HG02588 (cell line): ENCODE data around the gene SPPL2B.

Experiments
- ATAC-seq: cut with Tn5 transposase; IDR thresholded peaks from one replicate; pipeline ENCODE4 v1.9.1; 2021; ENCODE audit warnings: mild to moderate bottlenecking, moderate library complexity; ENCODE audit not compliant: unreplicated experiment

Gene SPPL2B

GRCh38 chr19:2353159-2353886 lies 24.8 kb downstream of the SPPL2B start:
- ATAC-seq = no peak

DNA sequence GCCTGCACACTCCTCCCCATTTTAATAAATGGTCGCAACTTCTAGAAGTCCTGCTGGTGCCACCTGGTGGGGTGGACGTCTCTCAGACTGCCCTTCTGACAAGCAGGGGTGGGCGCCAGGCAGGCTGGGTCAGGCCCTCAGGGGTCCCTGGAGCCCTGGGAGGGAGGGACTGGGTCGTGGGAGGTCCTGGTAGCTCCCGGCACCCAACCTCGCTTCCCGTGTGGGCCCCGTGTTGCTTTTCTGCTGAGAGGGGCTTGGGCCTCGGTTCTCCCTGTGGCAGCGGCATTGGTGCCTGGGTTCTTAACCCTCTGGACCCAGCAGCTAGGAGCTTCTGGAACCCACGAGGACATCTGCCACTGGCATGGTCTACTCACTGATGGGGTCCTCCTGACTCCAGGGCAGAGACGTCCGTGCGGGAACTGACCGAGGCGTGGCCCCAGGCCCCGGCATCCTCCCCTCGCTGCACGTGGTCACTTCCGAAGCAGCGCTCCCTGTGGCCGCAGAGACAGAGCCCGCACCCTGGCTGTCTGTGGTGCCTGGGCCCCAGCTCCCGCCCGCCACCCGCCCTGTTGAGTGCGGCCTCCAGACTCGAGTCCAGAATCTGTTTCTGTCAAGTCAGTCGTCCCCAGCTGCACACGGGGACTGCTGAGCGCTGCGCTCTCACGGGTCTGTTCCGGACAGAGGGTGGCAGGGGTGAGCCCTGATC lies 25.6 kb downstream of the SPPL2B start:
- no peak for ATAC-seq

DNA sequence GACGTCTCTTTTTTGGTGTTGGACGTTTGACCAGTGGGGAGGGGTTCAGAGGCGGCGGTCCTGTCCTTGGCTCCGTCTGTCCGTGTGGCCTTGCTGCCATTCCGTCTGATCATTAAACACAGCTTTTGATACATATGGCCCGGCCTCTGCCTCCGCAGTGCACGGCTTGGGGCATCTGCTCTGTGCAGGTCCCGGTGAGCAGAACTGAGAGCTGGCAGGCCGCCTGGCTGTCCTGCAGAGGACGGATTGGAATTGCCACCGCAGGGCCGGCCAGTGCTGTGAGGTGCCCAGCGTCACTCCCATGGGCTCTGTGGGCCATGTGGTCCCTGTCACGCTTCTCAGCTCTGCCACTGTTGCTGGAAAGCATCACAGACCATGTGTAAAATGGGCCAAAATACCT lies 26.2 kb downstream of the SPPL2B start:
- no peak for ATAC-seq

DNA sequence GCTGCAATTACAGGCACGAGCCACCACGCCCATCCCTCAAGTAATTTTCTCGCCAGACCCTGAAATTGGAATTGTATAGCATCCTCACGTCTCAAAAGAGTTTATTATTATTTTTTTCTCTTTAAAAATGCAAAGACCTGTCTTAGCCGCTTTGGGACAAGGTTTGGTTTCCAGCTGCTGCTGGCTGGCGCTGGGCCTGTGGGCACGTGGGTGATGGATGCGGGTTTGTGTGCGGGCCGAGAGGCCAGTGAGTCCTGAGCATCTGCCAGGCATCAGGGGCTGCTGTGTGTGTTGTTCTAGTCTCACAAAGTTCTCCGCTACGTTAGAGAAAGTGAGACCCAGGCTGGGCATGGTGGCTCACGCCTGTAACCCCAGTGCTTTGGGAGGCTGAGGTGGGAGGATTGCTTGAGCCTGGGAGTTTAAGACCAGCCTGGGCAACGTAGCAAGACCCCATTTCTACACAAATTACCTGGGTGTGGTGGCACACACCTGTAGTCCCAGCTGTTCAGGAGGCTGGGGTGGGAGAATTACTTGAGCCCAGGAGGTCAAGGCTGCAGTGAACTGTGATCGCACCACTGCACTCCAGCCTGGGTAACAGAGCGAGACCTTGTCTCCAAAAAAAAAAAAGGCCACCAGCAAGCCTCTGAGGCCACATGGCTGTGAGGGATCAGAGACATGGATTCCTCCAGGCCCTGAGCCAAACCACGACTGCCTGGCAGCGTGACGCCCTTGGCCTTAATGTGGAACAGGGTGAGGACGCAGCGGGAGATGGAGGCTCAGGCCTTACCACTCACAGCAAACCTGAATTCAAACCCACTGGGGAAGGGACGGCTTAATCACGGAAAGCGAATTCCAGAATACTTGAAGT lies 26.9 kb downstream of the SPPL2B start:
- ATAC-seq = no peak

GRCh38 chr19:2356036-2356646 lies 27.7 kb downstream of the SPPL2B start:
- no peak for ATAC-seq

DNA sequence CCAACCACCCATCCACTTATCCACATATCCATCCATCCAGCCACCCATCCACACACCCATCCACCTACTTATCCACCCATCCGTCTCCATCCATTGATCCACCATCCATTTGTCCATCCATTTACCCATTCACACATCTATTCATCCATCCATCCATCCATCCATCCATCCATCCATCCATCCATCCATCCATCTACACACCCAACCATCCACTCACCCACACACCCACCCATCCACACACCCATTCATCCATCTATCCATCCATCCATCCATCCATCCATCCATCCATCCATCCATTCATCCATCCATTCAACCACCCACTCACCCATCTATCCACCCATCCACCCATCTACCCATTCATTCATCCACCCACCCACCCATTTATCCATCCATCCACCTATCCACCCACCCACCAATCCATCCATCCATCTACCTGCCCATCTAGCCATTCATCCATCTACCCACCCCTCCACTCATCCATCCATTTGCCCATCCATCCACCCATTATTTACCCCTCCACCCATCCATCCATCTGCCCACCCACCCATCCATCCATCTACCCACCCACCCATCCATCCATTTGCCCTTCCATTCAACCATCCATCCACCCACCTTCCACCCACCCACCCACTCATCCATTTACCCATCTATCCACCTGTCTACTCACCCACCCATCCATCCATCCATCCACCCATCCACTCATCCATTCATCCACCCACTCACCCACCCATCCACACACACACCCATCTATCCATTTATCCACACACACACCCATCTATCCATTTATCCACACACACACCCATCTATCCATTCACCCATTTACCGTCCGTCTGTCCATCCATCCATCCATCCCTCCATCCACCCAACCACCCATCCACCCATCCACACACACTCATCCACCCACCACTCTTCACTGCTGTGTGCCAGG lies 29.1 kb downstream of the SPPL2B start:
- no peak for ATAC-seq

GRCh38 chr19:2358548-2359173 lies 30.2 kb downstream of the SPPL2B start:
- no peak for ATAC-seq

DNA sequence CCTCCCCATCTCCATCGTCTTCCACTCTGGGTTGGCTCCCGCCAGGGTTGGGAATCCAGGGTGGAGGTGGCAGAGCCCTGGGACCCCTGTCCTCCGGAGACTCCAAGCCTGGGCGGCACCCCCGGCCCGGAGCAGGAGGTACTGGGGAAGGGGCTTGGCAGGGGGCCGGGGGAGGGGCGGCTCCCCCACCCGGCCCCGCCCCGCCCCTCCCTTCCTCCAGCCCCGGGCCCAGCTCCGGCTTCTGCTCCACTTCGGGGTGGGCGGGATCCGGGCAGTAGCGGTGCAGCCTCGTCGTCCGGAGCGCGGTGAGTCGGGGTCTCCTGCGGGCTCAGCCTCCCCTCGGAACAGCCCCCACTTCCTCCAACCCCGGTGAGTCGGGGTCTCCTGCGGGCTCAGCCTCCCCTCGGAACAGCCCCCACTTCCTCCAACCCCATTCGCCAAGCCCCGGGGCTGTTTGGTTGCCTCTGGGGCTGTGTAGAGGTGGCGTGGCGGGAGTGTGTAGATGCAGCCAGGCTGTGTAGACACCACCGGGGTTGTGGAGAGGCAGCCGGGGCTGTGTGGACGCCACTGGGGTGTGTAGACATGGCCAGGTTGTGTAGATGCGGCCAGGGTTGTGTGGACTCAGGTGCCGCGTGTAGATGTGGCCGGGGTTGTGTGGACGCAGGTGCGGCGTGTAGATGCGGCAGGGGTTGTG lies 31.7 kb downstream of the SPPL2B start, which contains the start of gene TMPRSS9:
TSS of gene TMPRSS9 (plus strand) at position 274 of the 694 bp plus-strand sequence. CDS start 29,521 bp downstream, outside the sequence.
- ATAC-seq = no peak

- no peak for ATAC-seq
Observed at GRCh38 chr19:2360833-2361232, 32.3 kb downstream of the SPPL2B start.

GRCh38 chr19:2361246-2362045 lies 33.0 kb downstream of the SPPL2B start:
- ATAC-seq = no peak

DNA sequence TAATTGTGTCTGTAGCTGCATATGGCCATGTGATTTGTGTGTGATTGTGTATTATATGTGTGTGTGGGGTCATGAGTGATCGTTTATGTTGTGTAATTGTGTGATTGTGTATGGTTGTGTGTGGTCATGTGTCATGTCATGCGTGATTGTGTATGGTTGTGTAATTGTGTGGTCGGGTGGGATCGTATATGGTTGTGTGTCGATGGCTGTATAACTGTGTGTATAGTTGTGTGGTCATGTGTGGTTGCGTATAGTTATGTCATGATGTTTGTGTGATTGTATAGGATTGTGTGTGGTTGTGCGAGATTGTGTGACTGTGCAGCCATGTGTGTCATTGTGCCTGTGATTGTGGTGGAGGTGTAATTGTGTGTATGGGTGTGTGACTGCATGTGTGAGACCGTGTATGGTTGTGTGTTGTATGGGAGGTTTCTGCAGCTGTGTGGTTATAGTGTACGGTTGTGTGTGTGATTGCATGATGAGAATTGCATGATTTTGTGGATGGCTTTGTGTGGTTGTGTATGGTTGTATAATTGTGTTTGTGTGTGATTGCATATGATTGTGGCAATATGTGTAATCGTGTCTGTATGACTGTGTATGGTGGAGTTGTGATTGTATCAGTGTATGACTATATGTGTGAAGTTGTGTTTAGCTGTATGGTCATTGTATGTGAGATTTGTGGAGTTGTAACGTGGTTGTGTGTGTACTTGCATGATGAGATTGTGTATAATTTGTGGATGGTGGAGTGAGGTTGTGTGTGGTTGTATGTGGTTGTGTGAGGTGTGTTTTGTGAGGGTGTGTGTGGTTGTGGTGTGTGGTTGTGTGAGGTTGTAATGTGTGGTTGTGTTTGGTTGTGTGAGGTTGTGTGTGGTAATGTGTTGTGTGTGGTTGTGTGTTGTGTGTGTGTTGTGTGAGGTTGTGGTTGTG lies 33.8 kb downstream of the SPPL2B start:
- no peak for ATAC-seq

DNA sequence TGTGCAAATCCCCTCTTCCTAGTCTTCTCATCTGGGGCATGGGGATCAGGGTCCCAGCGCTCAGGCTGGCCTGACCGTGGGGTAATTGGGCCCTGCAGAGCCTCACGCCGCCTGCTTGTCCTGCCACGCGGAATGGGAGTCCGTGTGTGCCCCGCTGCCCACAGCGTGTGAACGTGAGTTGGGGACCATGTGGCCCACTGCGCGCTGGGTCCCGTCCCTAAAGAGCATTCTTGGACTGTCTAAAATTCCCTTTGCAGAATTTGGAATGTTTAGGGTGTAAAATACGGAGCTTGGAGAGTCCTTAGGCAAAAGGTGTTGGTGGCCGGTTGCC lies 34.5 kb downstream of the SPPL2B start:
- no peak for ATAC-seq

DNA sequence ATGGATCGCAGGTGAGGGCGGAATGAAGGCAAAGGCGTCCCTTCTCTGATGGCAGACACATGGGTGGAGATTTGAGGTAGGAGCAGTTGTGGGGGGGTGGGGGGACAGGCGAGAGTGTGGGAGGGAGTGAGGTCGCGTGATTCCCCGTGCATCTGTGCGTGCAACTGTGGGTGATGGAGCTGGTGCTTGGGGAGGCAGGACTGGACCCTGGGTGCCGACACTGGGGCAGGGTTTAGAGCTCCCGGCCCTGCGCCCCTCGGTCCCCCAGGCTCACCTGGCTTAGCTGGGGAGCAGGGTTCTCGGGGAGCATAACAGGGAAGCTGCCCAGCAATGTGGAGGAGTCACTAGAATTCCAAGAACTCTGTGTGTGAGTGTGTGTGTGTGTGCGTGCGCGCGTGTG lies 34.9 kb downstream of the SPPL2B start:
- ATAC-seq = no peak

GRCh38 chr19:2365201-2365970 lies 36.9 kb downstream of the SPPL2B start:
- no peak for ATAC-seq

- no peak for ATAC-seq
Observed at GRCh38 chr19:2371656-2372055, 43.2 kb downstream of the SPPL2B start.

GRCh38 chr19:2372076-2372612 lies 43.7 kb downstream of the SPPL2B start:
- ATAC-seq = no peak
